Type B pancreatic cell (in vitro differentiated cells): ENCODE measurements around the gene MIPOL1. TPM values are rescaled to one million over a fixed set of nuclear protein-coding genes. Genes with fewer than 3 reads are reported as not detected.
"Not testable (repeated sequence)": the region's sequence is repeated elsewhere in the genome, so short reads cannot be mapped to it uniquely, and the experiment has no call there.

Experiments
- DNase-seq: peaks from one replicate; pipeline ENCODE4 v3.0.0; 2021; ENCODE audit warnings: mixed read lengths; ENCODE audit not compliant: unreplicated experiment; ENCODE audit errors: extremely low spot score
- H3K27ac Mint-ChIP-seq: 2 replicates; pipeline ENCODE4 v1.8.0; 2021; ENCODE audit warnings: mild to moderate bottlenecking, mixed read lengths
- H3K27me3 Mint-ChIP-seq: 2 replicates; pipeline ENCODE4 v1.8.0; 2021; ENCODE audit warnings: mixed read lengths
- H3K36me3 Mint-ChIP-seq: 2 replicates; pipeline ENCODE4 v1.8.0; 2021; ENCODE audit warnings: mixed read lengths
- H3K4me1 Mint-ChIP-seq: one replicate; pipeline ENCODE4 v1.8.0; 2021; ENCODE audit warnings: mixed read lengths; ENCODE audit not compliant: unreplicated experiment
- H3K4me3 Mint-ChIP-seq: 2 replicates; pipeline ENCODE4 v1.8.0; 2021; ENCODE audit warnings: mild to moderate bottlenecking, mixed read lengths
- H3K9me3 Mint-ChIP-seq: 2 replicates; pipeline ENCODE4 v1.8.0; 2021; ENCODE audit warnings: mixed read lengths
- CTCF ChIP-seq: fragments of 200-600 bp; sonication (generic); conservative IDR thresholded peaks from 2 replicates; pipeline ENCODE4 v1.5.0; 2021; ENCODE audit warnings: antibody characterized with exemption, mild to moderate bottlenecking
- total RNA-seq: library from RNA; stranded (reverse); gene quantifications from 2 replicates; pipeline ENCODE4 v1.2.1, GENCODE V29; 2021; ENCODE audit warnings: low replicate concordance

The MIPOL1 gene
- total RNA-seq, 1 donor from 2014 or later: 14.5 TPM

- Mint-ChIP-seq H3K4me3 (no peak overlapping the region), H3K36me3 (peaks cover 23% of the 10 kb centered on the region), H3K27ac (no peak overlapping the region), H3K9me3 (peaks cover 20% of the 10 kb centered on the region), H3K4me1 (no peaks in the 10 kb centered on the region), H3K27me3 (no peaks in the 10 kb centered on the region)
- TF ChIP-seq CTCF: no peak
- no peak for DNase-seq
These were observed 15.3 kb downstream of the MIPOL1 start for GRCh38 chr14:37213016-37213415.

GRCh38 chr14:37215345-37215744 is 17.6 kb downstream of the MIPOL1 start:
- Mint-ChIP-seq H3K27ac (no peak overlapping the region), H3K36me3 (peaks cover 21% of the 10 kb centered on the region), H3K27me3 (no peaks in the 10 kb centered on the region), H3K9me3 (peaks cover 18% of the 10 kb centered on the region), H3K4me3 (no peak overlapping the region), H3K4me1 (no peaks in the 10 kb centered on the region)
- TF ChIP-seq CTCF: no peak
- DNase-seq: no peak

- peaks cover 11% of the 10 kb centered on the region for H3K9me3 Mint-ChIP-seq
- DNase-seq: no peak
- no peaks in the 10 kb centered on the region for H3K4me1 Mint-ChIP-seq
- H3K4me3 Mint-ChIP-seq: no peak overlapping the region
- H3K27ac Mint-ChIP-seq: no peak overlapping the region
- no peak for TF ChIP-seq CTCF
- H3K36me3 Mint-ChIP-seq: peaks cover 18% of the 10 kb centered on the region
- no peaks in the 10 kb centered on the region for H3K27me3 Mint-ChIP-seq
These were observed 23.3 kb downstream of the MIPOL1 start for GRCh38 chr14:37221073-37221472.

- no peaks in the 10 kb centered on the region for H3K27me3 Mint-ChIP-seq
- H3K27ac Mint-ChIP-seq: no peak overlapping the region
- DNase-seq: no peak
- H3K4me3 Mint-ChIP-seq: no peak overlapping the region
- H3K36me3 Mint-ChIP-seq: peaks cover 20% of the 10 kb centered on the region
- TF ChIP-seq CTCF: no peak
- H3K9me3 Mint-ChIP-seq: peaks cover 5% of the 10 kb centered on the region
- no peaks in the 10 kb centered on the region for H3K4me1 Mint-ChIP-seq
These were observed 26.3 kb downstream of the MIPOL1 start for GRCh38 chr14:37223947-37224474.

- not testable (repeated sequence) for H3K27ac Mint-ChIP-seq, DNase-seq, H3K27me3 Mint-ChIP-seq, H3K9me3 Mint-ChIP-seq, H3K4me1 Mint-ChIP-seq, H3K4me3 Mint-ChIP-seq
- peaks cover 20% of the 10 kb centered on the region for H3K36me3 Mint-ChIP-seq
These were observed 27.9 kb downstream of the MIPOL1 start for GRCh38 chr14:37225668-37226067.

GRCh38 chr14:37230551-37231194 is 32.9 kb downstream of the MIPOL1 start:
- H3K27me3 Mint-ChIP-seq: no peaks in the 10 kb centered on the region
- TF ChIP-seq CTCF: peak; percentile 95
- H3K4me1 Mint-ChIP-seq: no peaks in the 10 kb centered on the region
- H3K27ac Mint-ChIP-seq: no peak overlapping the region
- H3K4me3 Mint-ChIP-seq: no peak overlapping the region
- no peak for DNase-seq
- peaks cover 6% of the 10 kb centered on the region for H3K36me3 Mint-ChIP-seq
- no peaks in the 10 kb centered on the region for H3K9me3 Mint-ChIP-seq
